GM18909 (cell line): ENCODE data around the gene THOC3.
"Not testable (repeated sequence)": the region's sequence is repeated elsewhere in the genome, so short reads cannot be mapped to it uniquely, and the experiment has no call there.

Experiments used
- ATAC-seq: cut with Tn5 transposase; IDR thresholded peaks from one replicate; pipeline ENCODE4 v1.9.1; 2021; ENCODE audit warnings: mild to moderate bottlenecking; ENCODE audit not compliant: unreplicated experiment, poor library complexity

Gene THOC3

GRCh38 chr5:175943253-175943652 lies 24.9 kb downstream of the THOC3 start:
- not testable (repeated sequence) for ATAC-seq

GRCh38 chr5:175940632-175941031 lies 27.5 kb downstream of the THOC3 start:
- not testable (repeated sequence) for ATAC-seq

GRCh38 chr5:175938489-175938888 lies 29.6 kb downstream of the THOC3 start:
- not testable (repeated sequence) for ATAC-seq

- ATAC-seq, result not testable (repeated sequence)
Observed at GRCh38 chr5:175928752-175929151, 39.4 kb downstream of the THOC3 start.

- not testable (repeated sequence) for ATAC-seq
Observed at GRCh38 chr5:175925106-175925505, 43.0 kb downstream of the THOC3 start.

- no peak for ATAC-seq
Observed at GRCh38 chr5:175922192-175922885, 45.8 kb downstream of the THOC3 start.

GRCh38 chr5:175921061-175921730 lies 46.9 kb downstream of the THOC3 start:
- ATAC-seq, result no peak

- no peak for ATAC-seq
Observed at GRCh38 chr5:175920231-175920811, 47.8 kb downstream of the THOC3 start.

- peak; percentile 58 for ATAC-seq
Observed at GRCh38 chr5:175915066-175916037, 52.8 kb downstream of the THOC3 start.

- ATAC-seq, result not testable (repeated sequence)
Observed at GRCh38 chr5:175913835-175914672, 54.1 kb downstream of the THOC3 start.

- ATAC-seq, result not testable (repeated sequence)
Observed at GRCh38 chr5:175910072-175910471, 58.0 kb downstream of the THOC3 start.
